ENCODE results near the gene PON2. TPM values are rescaled to one million over a fixed set of nuclear protein-coding genes. Genes with fewer than 3 reads are reported as not detected.

Gene PON2
- total and polyA plus RNA-seq, 2 of the 8 experiments (the other 6 are each of a cell fraction or from before 2014, with no cell fraction given): 20.6 to 31.0 TPM

DNA sequence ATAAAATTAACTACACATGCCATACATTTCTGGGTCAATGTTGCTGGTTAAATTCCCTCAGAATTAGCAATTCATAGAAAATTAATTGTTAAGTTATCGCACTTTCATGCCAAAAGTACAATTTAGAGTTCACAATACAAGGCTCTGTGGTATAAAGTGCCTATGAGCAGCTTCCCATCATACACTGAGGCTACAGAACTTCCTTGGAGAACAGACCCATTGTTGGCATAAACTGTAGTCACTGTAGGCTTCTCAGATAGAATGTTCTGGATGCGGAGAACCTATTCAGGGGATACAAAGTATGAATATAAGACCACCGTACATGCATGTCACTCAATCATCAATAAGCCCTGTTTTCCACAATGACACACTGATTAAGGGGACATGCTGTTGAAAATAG is 29.6 kb downstream of the PON2 start:
- Histone ChIP-seq H3K79me2 (ENCODE audit: control insufficient read depth in 1 of 2, insufficient read depth in 2 of 2, low read length in 2 of 2) (no peaks in the 10 kb centered on the region), H3K23ac (ENCODE audit: insufficient read length) (no peak overlapping the region), H2BK5ac (ENCODE audit: low read depth, low read length) (no peak overlapping the region), H3K23me2 (ENCODE audit: low read depth, low read length) (no peaks in the 10 kb centered on the region), H2AFZ (ENCODE audit: low read length) (no peak overlapping the region), H3K4ac (replicated peaks; ENCODE audit: insufficient read length, low read depth, low read length) (no peak overlapping the region), H3K9ac (replicated peaks in 1 of 4; ENCODE audit: extremely low read depth in 1 of 4, low read depth in 3 of 4, low read length in 3 of 4) (no peak overlapping the region), H3K4me2 (ENCODE audit: insufficient read depth in 1 of 2, low read depth in 2 of 2, low read length in 2 of 2) (no peak overlapping the region), H2BK120ac (replicated peaks; ENCODE audit: low read depth, low read length) (no peak overlapping the region), H3K4me3 (ENCODE audit: extremely low read depth in 1 of 4, insufficient read depth in 2 of 4, low read depth in 3 of 4, low read length in 4 of 4) (no peak overlapping the region), H2AK5ac (ENCODE audit: low read depth, low read length) (no peak overlapping the region), H4K8ac (ENCODE audit: extremely low read depth, insufficient read depth, low read length) (no peak overlapping the region), H3K27ac (ENCODE audit: low read depth, low read length) (no peak overlapping the region), H2BK20ac (ENCODE audit: low read length) (no peak overlapping the region), H3K56ac (replicated peaks; ENCODE audit: insufficient read length, low read depth, low read length) (no peak overlapping the region), H3K27me3 (replicated peaks in 1 of 4; ENCODE audit: control insufficient read depth in 3 of 4, extremely low read depth in 1 of 4, insufficient read depth in 3 of 4, low read length in 3 of 4) (no peaks in the 10 kb centered on the region), H2BK12ac (ENCODE audit: low read depth, low read length) (no peak overlapping the region), H4K20me1 (replicated peaks in 1 of 2; ENCODE audit: control insufficient read depth in 1 of 2, insufficient read depth in 2 of 2, low read length in 2 of 2) (no peaks in the 10 kb centered on the region), H3K36me3 (ENCODE audit: control insufficient read depth in 2 of 4, insufficient read depth in 4 of 4, low read length in 3 of 4) (peaks cover 0 to 13% (median 2%) of the 10 kb centered on the region in 4 experiments; a peak in 4 of 8 replicates), H4K91ac (replicated peaks; ENCODE audit: insufficient read length, low read length) (no peak overlapping the region), H3K14ac (ENCODE audit: insufficient read length) (no peak overlapping the region), H4K5ac (ENCODE audit: insufficient read length, low read depth, low read length) (no peak overlapping the region), H3K18ac (ENCODE audit: extremely low read depth, low read length) (no peak overlapping the region), H2BK15ac (ENCODE audit: low read length) (no peak overlapping the region), H3K9me3 (ENCODE audit: insufficient read depth in 2 of 2, low read depth in 1 of 2, low read length in 1 of 2) (no peaks in the 10 kb centered on the region), H3K79me1 (ENCODE audit: low read depth, low read length) (no peaks in the 10 kb centered on the region), H3K4me1 (replicated peaks in 1 of 4; ENCODE audit: control insufficient read depth in 3 of 4, insufficient read depth in 4 of 4, low read length in 3 of 4) (no peaks in the 10 kb centered on the region)
- CTCF ChIA-PET (ENCODE audit: partially characterized antibody): interaction anchor here (1.1 to 3.2 kb wide), 3 partner anchors 9 to 15 kb away, joined by 3 to 16 read pairs (median 4); partner anchors contain the start of gene PON3
- TF ChIP-seq PHF8 (conservative IDR thresholded peaks at IDR 0.05; ENCODE audit: low read depth, low read length) (no peak), ATF3 (IDR thresholded peaks at IDR 0.05; ENCODE audit: insufficient read depth, low read depth, low read length) (no peak), EGR1 (IDR thresholded peaks at IDR 0.05; ENCODE audit: borderline replicate concordance, low read depth, low read length) (no peak), USF2 (IDR thresholded peaks at IDR 0.05; ENCODE audit: low read length) (no peak), SIX5 (IDR thresholded peaks at IDR 0.05; ENCODE audit: low read depth, low read length) (no peak), RNF2 (IDR thresholded peaks at IDR 0.05; ENCODE audit: borderline replicate concordance, low read depth, low read length, missing control alignments, poor library complexity, severe bottlenecking) (no peak), E2F6 (IDR thresholded peaks at IDR 0.05) (no peak)
- no peak for DNase-seq (ENCODE audit: low read depth in 1 of 2, low spot score in 2 of 2)
- POLR2A ChIA-PET (ENCODE audit: partially characterized antibody): interaction anchor here (1.0 kb wide), 1 partner anchor 24 kb away, joined by 3 read pairs; no protein-coding TSS in a partner anchor
- no peak for FAIRE-seq
- 93% methylated on average over 3 of the region's 3 CpGs; no CpG with 5 or more reads in 1 of the 2 experiments for WGBS, 2 experiments (ENCODE audit: extremely low coverage in 1 of 2, insufficient coverage in 1 of 2, insufficient read length in 1 of 2, insufficient replicate concordance in 2 of 2, low coverage in 1 of 2, low lambda C conversion rate in 2 of 2, missing lambda C conversion rate in 1 of 2)
